ENCODE data around the gene HPS3. TPM values are rescaled to one million over a fixed set of nuclear protein-coding genes. Genes with fewer than 3 reads are reported as not detected.

The HPS3 gene
- polyA plus RNA-seq, 1 of the 3 experiments (the other 2 are of a cell fraction) = 9.4 TPM

GRCh38 chr3:149089395-149089794, 40.0 kb upstream of the HPS3 start:
- no peak overlapping the region for H3K4me2 ChIP-seq
- WGBS (ENCODE audit: low lambda C conversion rate) = 88% methylated on average over 3 of the region's 3 CpGs

GRCh38 chr3:149090461-149090860, 39.0 kb upstream of the HPS3 start:
- ChIA-PET CTCF (interaction anchor here (0.8 to 1.2 kb wide), 3 partner anchors 26 to 135 kb away, joined by 3 read pairs; no protein-coding TSS in a partner anchor), POLR2A (no interaction called here)
- Histone ChIP-seq H3K9ac (no peak overlapping the region), H3K4me1 (ENCODE audit: control insufficient read depth in 1 of 2, insufficient read depth in 2 of 2, low read depth in 1 of 2, low read length in 1 of 2) (peaks cover 0 to 3% of the 10 kb centered on the region in 2 experiments; a peak in 2 of 4 replicates), H2AFZ (ENCODE audit: low read depth) (no peak overlapping the region), H3K36me3 (replicated peaks in 1 of 2; ENCODE audit: control insufficient read depth in 1 of 2, insufficient read depth in 2 of 2, low read length in 1 of 2) (no peaks in the 10 kb centered on the region), H3K27me3 (ENCODE audit: insufficient read depth) (no peaks in the 10 kb centered on the region), H3F3A (replicated peaks; ENCODE audit: insufficient read depth) (no peaks in the 10 kb centered on the region), H3K79me2 (ENCODE audit: insufficient read depth) (peaks cover 6% of the 10 kb centered on the region), H3K9me2 (no peaks in the 10 kb centered on the region), H4K20me1 (ENCODE audit: insufficient read depth) (no peaks in the 10 kb centered on the region), H3K27ac (ENCODE audit: low read depth in 2 of 2, low read length in 1 of 2) (no peak overlapping the region), H3K4me3 (ENCODE audit: low read depth in 2 of 2, low read length in 1 of 2) (no peak overlapping the region), H3K9me3 (no peaks in the 10 kb centered on the region), H3K4me2 (no peak overlapping the region)
- WGBS (ENCODE audit: low lambda C conversion rate) = 91% methylated on average over 1 of the region's 1 CpG
- no peak for DNase-seq
- TF ChIP-seq CTCF (IDR thresholded peaks at IDR 0.05) (no peak), MAX (IDR thresholded peaks at IDR 0.05; ENCODE audit: low read depth) (no peak), NRF1 (IDR thresholded peaks at IDR 0.05; ENCODE audit: low read depth, low read length) (no peak), POLR2AphosphoS5 (IDR thresholded peaks at IDR 0.05; ENCODE audit: low read depth, low read length) (no peak), MEF2A (IDR thresholded peaks at IDR 0.05; ENCODE audit: borderline replicate concordance, low read depth) (no peak), MXI1 (IDR thresholded peaks at IDR 0.05; ENCODE audit: low read depth, low read length) (no peak), REST (IDR thresholded peaks at IDR 0.05; ENCODE audit: low read depth, low read length) (no peak)

More at GRCh38 chr3:149089395-149089794, 40.0 kb upstream of the HPS3 start:
- H3K4me1 ChIP-seq (ENCODE audit: control insufficient read depth in 1 of 2, insufficient read depth in 2 of 2, low read depth in 1 of 2, low read length in 1 of 2) = peaks cover 0 to 5% of the 10 kb centered on the region in 2 experiments; a peak in 2 of 4 replicates
- TF ChIP-seq PBX3 (IDR thresholded peaks at IDR 0.05) (no peak), GABPA (IDR thresholded peaks at IDR 0.05; ENCODE audit: low read depth) (no peak), ZBTB33 (IDR thresholded peaks at IDR 0.05; ENCODE audit: borderline replicate concordance, low read depth) (no peak), POLR2AphosphoS5 (IDR thresholded peaks at IDR 0.05; ENCODE audit: low read depth, low read length) (no peak), USF1 (IDR thresholded peaks at IDR 0.05; ENCODE audit: borderline replicate concordance, low read depth) (no peak), RCOR1 (IDR thresholded peaks at IDR 0.05; ENCODE audit: low read length) (no peak), RXRA (IDR thresholded peaks at IDR 0.05; ENCODE audit: borderline replicate concordance, low read depth) (no peak), FOXM1 (IDR thresholded peaks at IDR 0.05; ENCODE audit: low read depth) (no peak)
- H3K27ac ChIP-seq (ENCODE audit: low read depth in 2 of 2, low read length in 1 of 2) = no peak overlapping the region
- POLR2A ChIA-PET = no interaction called here
- H3K36me3 ChIP-seq (replicated peaks in 1 of 2; ENCODE audit: control insufficient read depth in 1 of 2, insufficient read depth in 2 of 2, low read length in 1 of 2) = no peaks in the 10 kb centered on the region
- H3K27me3 ChIP-seq (ENCODE audit: insufficient read depth) = no peaks in the 10 kb centered on the region
- H2AFZ ChIP-seq (ENCODE audit: low read depth) = no peak overlapping the region
- no peak overlapping the region for H3K4me3 ChIP-seq (ENCODE audit: low read depth in 2 of 2, low read length in 1 of 2)
- no peaks in the 10 kb centered on the region for H3K9me2 ChIP-seq
- CTCF ChIA-PET = no interaction called here
- peaks cover 17% of the 10 kb centered on the region for H3K79me2 ChIP-seq (ENCODE audit: insufficient read depth)
- no peak for DNase-seq
- H3K9ac ChIP-seq = no peak overlapping the region
- H4K20me1 ChIP-seq (ENCODE audit: insufficient read depth) = no peaks in the 10 kb centered on the region
- H3F3A ChIP-seq (replicated peaks; ENCODE audit: insufficient read depth) = no peaks in the 10 kb centered on the region
- no peaks in the 10 kb centered on the region for H3K9me3 ChIP-seq

Data from SK-N-SH (cell line).